ENCODE data around the gene PASD1.
A peak's percentile ranks its signal among the peaks of the same experiment; 100 is the strongest.

The PASD1 gene

GRCh38 chrX:151702026-151702714 lies 138.7 kb downstream of the PASD1 start:
- DNase-seq: no peak

- DNase-seq: no peak
These were observed 139.4 kb downstream of the PASD1 start for GRCh38 chrX:151702741-151703340.

- peak; percentile 85 for DNase-seq
These were observed 140.0 kb downstream of the PASD1 start for GRCh38 chrX:151703487-151703886.

DNA sequence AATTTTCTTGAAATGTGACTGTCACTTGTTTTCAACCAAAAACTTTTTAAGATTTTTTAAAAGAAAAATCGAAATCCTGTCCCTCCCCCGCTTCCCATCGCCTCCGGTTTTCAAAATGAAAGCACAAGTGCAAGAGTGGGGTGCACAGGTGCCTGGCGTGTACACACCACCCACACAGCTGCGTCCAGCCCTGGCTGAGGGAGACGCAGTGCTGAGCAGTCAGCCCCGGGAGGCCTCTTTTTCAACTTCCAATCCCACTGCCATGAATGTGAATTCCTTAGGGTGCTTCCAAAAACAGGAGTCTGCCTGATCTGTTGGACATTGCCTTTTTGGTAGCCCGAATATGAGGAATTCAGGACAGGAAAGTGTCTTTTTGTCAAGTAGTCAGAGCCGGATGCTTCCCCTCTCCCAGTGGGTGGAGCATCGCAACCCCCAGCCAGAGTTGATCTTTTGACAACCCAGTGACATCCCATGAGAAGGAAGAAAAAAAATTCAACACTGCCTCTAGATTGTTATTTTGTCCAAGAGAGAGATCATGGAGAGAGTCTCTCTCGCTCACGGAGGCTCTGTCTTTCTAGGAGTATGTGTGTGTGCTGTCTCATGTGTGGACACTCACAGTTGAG lies 140.7 kb downstream of the PASD1 start:
- no peak for DNase-seq

GRCh38 chrX:151708821-151709220 lies 145.3 kb downstream of the PASD1 start:
- no peak for DNase-seq

GRCh38 chrX:151710457-151710856 lies 147.0 kb downstream of the PASD1 start:
- no peak for DNase-seq

DNA sequence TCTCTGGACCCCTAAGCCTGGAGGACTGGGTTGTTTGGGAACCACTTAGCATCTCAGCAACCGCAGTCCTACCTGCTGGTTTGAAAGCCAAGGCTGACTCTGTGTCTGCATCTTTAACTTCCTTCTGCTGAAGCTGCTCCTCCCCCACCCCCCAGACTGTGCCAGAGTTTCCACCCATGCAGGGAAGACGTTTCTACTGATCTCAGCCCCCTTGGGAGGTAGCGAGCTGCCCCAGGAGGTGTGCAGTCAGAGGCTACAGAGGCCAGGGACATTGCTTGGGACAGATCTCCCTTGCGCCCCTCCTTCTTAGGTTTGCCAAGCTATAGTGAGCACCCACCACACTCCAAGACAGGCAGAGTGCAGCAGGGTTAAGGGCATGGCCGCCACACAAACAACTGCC lies 147.7 kb downstream of the PASD1 start:
- DNase-seq: no peak

- no peak for DNase-seq
These were observed 148.3 kb downstream of the PASD1 start for GRCh38 chrX:151711787-151712186.

GRCh38 chrX:151712253-151712652 lies 148.8 kb downstream of the PASD1 start:
- DNase-seq: no peak

GRCh38 chrX:151713849-151714248 lies 150.4 kb downstream of the PASD1 start:
- no peak for DNase-seq

DNA sequence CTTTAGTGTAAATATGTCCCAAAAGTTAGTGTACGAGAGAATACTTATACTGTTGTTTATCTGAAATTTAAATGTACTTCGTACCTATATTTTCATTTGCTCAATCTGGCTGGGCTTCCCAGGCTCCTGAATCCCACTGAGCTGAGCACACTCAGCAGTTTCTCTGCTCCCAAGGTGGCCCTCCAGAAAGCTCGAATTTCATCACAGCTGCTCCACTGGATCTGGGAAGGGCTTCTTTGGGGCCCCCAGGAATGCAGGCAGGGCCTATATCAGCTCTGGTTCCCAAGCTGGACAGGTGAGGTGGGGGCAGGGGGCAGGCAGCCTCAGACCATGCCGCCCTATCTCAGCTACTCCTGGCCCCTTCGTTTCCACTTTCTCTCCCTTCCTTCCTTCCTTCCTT lies 150.9 kb downstream of the PASD1 start:
- no peak for DNase-seq

GRCh38 chrX:151715752-151716151 lies 152.3 kb downstream of the PASD1 start, which contains the start of gene FATE1:
Gene FATE1 (plus strand): TSS chrX:151716035. CDS start chrX:151716120, 85 bp downstream.
- DNase-seq: no peak

DNA sequence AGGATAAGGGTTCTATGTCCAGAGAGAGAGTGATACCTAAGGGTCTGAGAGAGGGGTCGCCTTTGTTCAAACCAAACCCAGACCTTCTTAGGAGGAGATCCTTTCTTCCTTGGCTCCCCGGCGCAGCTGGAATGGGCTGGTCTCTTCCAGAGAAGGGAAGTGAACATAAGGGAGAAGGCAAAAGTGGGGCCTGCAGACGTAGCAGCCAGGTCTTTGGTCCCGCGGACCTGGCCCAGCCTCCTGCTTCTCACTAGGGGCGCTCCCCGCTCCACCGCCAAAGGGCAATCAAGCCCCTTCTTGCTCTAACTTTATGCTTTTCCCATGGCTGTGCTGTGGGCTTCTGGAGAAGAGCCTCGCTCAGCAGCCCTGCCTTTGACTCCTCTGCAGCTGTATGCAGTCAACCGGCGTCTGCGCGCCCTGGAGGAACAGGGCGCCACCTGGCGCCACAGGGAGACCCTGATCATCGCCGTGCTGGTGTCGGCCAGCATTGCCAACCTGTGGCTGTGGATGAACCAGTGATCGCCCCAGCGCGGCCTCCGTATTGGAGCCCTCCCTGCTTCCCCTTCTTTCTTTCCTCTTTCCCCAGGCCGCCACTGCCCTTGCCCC lies 158.9 kb downstream of the PASD1 start:
- peak; percentile 55 for DNase-seq

DNA sequence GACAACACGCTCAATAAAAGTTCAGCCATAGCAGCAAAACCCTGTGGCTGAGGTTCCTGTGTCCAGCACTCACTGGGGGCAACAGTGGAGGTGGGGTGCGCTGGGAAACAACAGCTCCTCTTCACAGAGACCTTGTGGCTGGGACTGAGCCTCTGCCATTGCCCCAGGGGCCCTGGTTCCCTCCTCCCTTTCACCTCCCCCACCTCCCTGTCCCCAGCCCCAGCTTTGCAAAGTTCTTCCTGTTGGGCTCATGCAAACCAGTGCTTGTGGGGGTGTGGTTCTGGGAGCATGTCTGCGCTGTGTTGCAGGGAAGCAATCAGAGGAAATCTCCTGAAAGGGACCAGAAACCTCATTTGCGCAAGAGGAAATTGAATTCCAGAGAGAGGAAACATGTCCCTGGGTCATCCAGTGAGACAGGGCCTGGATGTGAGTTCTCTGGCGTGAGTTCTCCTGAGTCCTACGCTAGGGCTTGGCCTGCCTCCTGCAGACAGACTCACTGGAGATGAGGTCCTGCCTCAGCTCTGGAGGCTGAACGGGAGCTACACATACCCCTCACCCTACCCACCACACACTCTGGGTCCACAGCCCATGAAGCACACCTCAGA lies 159.8 kb downstream of the PASD1 start:
- DNase-seq: no peak

DNA sequence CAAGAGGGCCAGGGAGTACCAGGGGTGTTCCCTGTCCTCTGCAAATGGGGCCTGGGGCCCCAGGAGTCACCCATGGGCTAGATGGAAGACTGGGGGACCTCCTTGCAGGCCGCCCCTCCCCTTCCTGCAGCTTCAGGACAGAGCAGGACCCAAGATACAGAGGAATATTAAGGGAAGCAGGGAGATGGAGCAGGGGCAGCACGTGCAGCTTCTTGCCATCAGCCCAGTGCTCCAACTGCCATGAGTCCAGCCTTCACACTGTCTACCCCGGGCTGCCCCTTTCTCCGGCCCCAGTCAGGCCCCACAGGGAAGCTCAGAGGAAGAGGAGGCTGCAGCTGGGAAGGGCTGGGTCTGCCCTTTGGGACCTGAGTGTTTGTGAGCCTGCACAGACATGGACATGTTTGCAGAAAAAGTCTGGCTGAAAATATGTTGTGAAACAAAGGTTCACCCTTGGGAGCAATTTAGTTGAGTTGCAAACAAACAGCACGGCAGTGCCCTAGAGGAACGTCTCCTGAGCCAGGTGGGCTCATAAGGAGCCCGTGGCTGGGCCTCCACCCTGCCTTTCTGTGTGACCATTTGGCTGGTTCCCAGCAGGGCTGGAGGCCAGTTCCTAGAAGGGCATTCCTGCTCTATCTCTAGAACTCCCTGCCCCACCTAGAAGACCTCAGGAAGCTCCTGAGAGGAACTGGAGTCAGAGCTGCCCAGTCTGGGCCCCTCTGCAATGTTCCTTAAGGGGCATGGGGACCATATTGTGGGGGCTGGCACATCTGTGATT lies 161.3 kb downstream of the PASD1 start:
- DNase-seq: no peak

DNA sequence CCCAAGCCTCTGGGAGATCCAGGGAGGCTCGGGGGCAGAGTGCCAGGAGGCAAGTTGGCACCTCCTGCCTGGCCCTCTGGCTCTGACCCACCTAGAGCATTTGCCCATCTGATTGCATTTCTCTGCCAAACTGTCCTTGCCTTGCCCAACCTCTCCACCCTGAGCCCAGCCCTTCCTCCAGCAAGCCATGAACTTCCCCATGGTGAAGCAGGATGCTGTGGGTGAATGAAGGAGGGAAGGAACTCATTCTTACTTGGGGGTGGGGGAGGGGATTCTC lies 161.8 kb downstream of the PASD1 start:
- DNase-seq: no peak
